ENCODE results near the gene DUSP22.
A peak's percentile ranks its signal among the peaks of the same experiment; 100 is the strongest.

Gene DUSP22

GRCh38 chr6:329888-330691, 37.8 kb downstream of the DUSP22 start:
- DNase-seq (ENCODE audit: low read depth): no peak
- H3K4me1 ChIP-seq (ENCODE audit: control insufficient read depth, insufficient read depth, low read length): peaks cover 25% of the 10 kb centered on the region
- peaks cover 21% of the 10 kb centered on the region for H3K27me3 ChIP-seq (replicated peaks; ENCODE audit: control insufficient read depth, insufficient read depth, low read length)
- no peak overlapping the region for H3K4me3 ChIP-seq (ENCODE audit: low read length)
- H3K9me3 ChIP-seq (ENCODE audit: control insufficient read depth, low read length): no peaks in the 10 kb centered on the region
- peaks cover 4% of the 10 kb centered on the region for H3K36me3 ChIP-seq (ENCODE audit: control insufficient read depth, insufficient read depth, low read length, severe bottlenecking)
- H3K9ac ChIP-seq (ENCODE audit: low read length): no peak overlapping the region

- H3K36me3 ChIP-seq (ENCODE audit: control insufficient read depth, insufficient read depth, low read length, severe bottlenecking): peaks cover 4% of the 10 kb centered on the region
- H3K9ac ChIP-seq (ENCODE audit: low read length): no peak overlapping the region
- peaks cover 25% of the 10 kb centered on the region for H3K4me1 ChIP-seq (ENCODE audit: control insufficient read depth, insufficient read depth, low read length)
- H3K9me3 ChIP-seq (ENCODE audit: control insufficient read depth, low read length): no peaks in the 10 kb centered on the region
- peaks cover 21% of the 10 kb centered on the region for H3K27me3 ChIP-seq (replicated peaks; ENCODE audit: control insufficient read depth, insufficient read depth, low read length)
- no peak overlapping the region for H3K4me3 ChIP-seq (ENCODE audit: low read length)
- DNase-seq (ENCODE audit: low read depth): no peak
Observed at GRCh38 chr6:330948-331347, 38.7 kb downstream of the DUSP22 start.

- no peak overlapping the region for H3K9ac ChIP-seq (ENCODE audit: low read length)
- H3K36me3 ChIP-seq (ENCODE audit: control insufficient read depth, insufficient read depth, low read length, severe bottlenecking): peaks cover under 1% of the 10 kb centered on the region
- H3K4me1 ChIP-seq (ENCODE audit: control insufficient read depth, insufficient read depth, low read length): peaks cover 25% of the 10 kb centered on the region
- H3K9me3 ChIP-seq (ENCODE audit: control insufficient read depth, low read length): no peaks in the 10 kb centered on the region
- H3K4me3 ChIP-seq (ENCODE audit: low read length): no peak overlapping the region
- DNase-seq (ENCODE audit: low read depth): no peak
- peaks cover 17% of the 10 kb centered on the region for H3K27me3 ChIP-seq (replicated peaks; ENCODE audit: control insufficient read depth, insufficient read depth, low read length)
Observed at GRCh38 chr6:331622-332521, 39.6 kb downstream of the DUSP22 start.

DNA sequence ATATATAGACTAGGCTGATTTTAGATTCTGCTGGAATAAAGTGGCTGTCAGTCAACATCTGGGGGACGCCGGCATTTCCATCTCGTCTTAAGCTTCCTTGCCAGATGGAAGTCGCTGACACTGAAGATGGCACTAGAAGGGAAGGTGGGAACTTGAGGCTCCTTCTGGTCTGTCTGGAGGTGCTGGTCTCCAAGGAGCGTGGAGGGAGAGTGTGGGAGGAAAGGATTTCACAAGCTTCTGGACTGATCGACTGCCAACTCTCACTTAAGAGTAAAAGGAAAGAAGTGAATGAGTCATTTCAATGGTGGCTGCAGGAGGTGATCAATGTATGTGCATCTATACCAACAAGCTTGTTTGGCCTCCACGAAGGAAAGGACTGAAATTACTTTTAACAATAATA, 40.4 kb downstream of the DUSP22 start:
- no peaks in the 10 kb centered on the region for H3K9me3 ChIP-seq (ENCODE audit: control insufficient read depth, low read length)
- peaks cover 18% of the 10 kb centered on the region for H3K4me1 ChIP-seq (ENCODE audit: control insufficient read depth, insufficient read depth, low read length)
- no peaks in the 10 kb centered on the region for H3K36me3 ChIP-seq (ENCODE audit: control insufficient read depth, insufficient read depth, low read length, severe bottlenecking)
- DNase-seq (ENCODE audit: low read depth): peak; percentile 44
- peaks cover 22% of the 10 kb centered on the region for H3K27me3 ChIP-seq (replicated peaks; ENCODE audit: control insufficient read depth, insufficient read depth, low read length)
- H3K9ac ChIP-seq (ENCODE audit: low read length): no peak overlapping the region
- no peak overlapping the region for H3K4me3 ChIP-seq (ENCODE audit: low read length)

GRCh38 chr6:333379-334002, 41.2 kb downstream of the DUSP22 start:
- no peaks in the 10 kb centered on the region for H3K36me3 ChIP-seq (ENCODE audit: control insufficient read depth, insufficient read depth, low read length, severe bottlenecking)
- no peak overlapping the region for H3K9ac ChIP-seq (ENCODE audit: low read length)
- peaks cover 10% of the 10 kb centered on the region for H3K4me1 ChIP-seq (ENCODE audit: control insufficient read depth, insufficient read depth, low read length)
- H3K4me3 ChIP-seq (ENCODE audit: low read length): no peak overlapping the region
- DNase-seq (ENCODE audit: low read depth): no peak
- peaks cover 26% of the 10 kb centered on the region for H3K27me3 ChIP-seq (replicated peaks; ENCODE audit: control insufficient read depth, insufficient read depth, low read length)
- no peaks in the 10 kb centered on the region for H3K9me3 ChIP-seq (ENCODE audit: control insufficient read depth, low read length)

DNA sequence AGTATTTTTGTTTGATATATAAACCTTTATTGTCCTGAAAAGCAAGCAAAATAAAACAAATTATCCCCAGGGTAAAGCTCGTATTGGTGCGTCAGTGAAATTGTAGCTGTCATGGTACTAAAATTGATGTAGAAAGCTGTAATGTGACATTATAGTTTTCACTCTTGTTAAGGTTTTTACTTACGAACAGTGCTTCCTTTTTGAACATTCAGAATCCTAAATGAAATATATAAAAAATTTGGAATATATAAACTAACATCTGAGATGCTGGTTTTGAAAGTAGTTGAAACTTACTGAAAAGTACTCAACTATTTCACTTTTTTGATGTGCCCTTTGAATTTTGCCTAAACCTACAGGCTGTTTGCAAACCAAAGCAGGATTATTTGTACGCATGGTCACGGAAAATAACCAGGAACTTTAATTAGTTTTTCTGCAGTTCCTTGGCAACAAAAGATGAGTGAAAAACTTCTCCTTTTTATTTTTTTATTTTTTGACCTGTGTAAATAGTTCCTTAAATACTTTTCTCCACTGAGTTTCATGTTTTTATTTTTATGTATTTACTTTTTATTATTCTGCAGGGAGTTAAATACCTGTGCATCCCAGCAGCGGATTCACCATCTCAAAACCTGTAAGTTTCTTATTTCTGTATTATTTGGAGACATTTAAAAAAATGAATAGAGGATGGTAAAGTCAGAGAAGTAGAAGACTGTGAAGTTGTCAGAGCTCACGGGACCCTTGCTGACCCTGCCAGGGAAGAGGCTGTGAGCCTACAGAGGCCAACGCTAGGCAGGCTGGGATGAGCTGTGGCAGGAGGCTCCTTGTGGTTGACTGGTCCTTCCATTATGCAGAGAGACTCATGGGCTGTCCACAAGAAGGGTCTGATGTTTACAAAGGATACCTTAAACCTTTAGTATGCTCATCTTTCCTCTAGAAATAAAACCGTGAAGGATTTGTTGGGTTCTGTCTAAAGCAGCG, 42.5 kb downstream of the DUSP22 start:
- no peaks in the 10 kb centered on the region for H3K36me3 ChIP-seq (ENCODE audit: control insufficient read depth, insufficient read depth, low read length, severe bottlenecking)
- no peak for DNase-seq (ENCODE audit: low read depth)
- H3K4me1 ChIP-seq (ENCODE audit: control insufficient read depth, insufficient read depth, low read length): peaks cover 15% of the 10 kb centered on the region
- H3K9me3 ChIP-seq (ENCODE audit: control insufficient read depth, low read length): no peaks in the 10 kb centered on the region
- no peak overlapping the region for H3K9ac ChIP-seq (ENCODE audit: low read length)
- H3K4me3 ChIP-seq (ENCODE audit: low read length): no peak overlapping the region
- peaks cover 26% of the 10 kb centered on the region for H3K27me3 ChIP-seq (replicated peaks; ENCODE audit: control insufficient read depth, insufficient read depth, low read length)

GRCh38 chr6:335572-335971, 43.3 kb downstream of the DUSP22 start:
- Histone ChIP-seq H3K9ac (ENCODE audit: low read length) (no peak overlapping the region), H3K4me3 (ENCODE audit: low read length) (no peak overlapping the region), H3K4me1 (ENCODE audit: control insufficient read depth, insufficient read depth, low read length) (peaks cover 15% of the 10 kb centered on the region), H3K36me3 (ENCODE audit: control insufficient read depth, insufficient read depth, low read length, severe bottlenecking) (no peaks in the 10 kb centered on the region), H3K27me3 (replicated peaks; ENCODE audit: control insufficient read depth, insufficient read depth, low read length) (peaks cover 21% of the 10 kb centered on the region), H3K9me3 (ENCODE audit: control insufficient read depth, low read length) (no peaks in the 10 kb centered on the region)
- DNase-seq (ENCODE audit: low read depth): no peak

DNA sequence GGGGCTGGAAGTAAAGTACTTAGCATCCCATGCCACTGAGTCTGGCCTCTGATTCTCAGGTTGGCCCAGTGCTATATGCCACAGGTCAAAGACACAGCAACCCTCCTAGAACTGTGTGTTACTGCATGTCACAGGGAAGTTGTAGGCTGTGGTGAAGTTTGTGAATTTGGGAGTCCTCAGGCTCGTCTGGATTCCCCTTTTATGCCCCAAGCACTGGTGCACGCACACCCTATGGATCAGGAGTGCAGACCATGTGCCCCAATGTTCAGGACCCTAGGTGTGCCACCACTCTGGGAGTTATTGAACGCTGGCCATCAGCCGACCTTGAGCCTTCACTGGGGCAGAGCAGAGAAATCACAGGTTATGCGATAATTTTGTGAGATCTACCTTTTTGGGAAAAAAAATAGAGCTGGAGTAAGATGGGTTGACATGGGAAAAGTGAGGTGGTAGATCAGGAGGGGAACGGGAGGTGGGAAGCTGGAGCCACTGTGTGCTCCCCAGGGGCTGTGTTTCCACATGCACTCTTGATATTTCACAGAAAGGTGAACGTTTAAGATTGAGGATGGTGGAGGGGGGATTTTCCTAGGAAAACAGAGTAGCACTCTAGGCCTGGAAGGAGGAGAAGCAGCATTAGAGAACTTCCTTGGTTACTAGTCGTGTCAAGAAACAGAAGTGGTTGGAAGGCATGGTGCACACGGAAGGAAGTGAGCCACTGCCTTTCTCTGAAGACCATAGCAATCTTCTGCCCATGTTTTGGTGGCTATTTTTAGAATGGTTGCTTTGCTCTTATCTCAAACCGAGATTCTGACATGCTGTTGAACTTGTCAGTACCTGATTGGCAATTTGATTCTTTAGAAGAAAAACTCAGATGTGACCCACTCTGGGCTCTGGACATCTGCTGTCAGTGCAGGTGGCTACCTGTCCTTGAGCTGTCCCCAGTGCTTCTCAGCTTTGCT, 44.1 kb downstream of the DUSP22 start:
- Histone ChIP-seq H3K36me3 (ENCODE audit: control insufficient read depth, insufficient read depth, low read length, severe bottlenecking) (no peaks in the 10 kb centered on the region), H3K9ac (ENCODE audit: low read length) (no peak overlapping the region), H3K4me3 (ENCODE audit: low read length) (no peak overlapping the region), H3K9me3 (ENCODE audit: control insufficient read depth, low read length) (no peaks in the 10 kb centered on the region), H3K27me3 (replicated peaks; ENCODE audit: control insufficient read depth, insufficient read depth, low read length) (peaks cover 19% of the 10 kb centered on the region), H3K4me1 (ENCODE audit: control insufficient read depth, insufficient read depth, low read length) (peaks cover 15% of the 10 kb centered on the region)
- no peak for DNase-seq (ENCODE audit: low read depth)

DNA sequence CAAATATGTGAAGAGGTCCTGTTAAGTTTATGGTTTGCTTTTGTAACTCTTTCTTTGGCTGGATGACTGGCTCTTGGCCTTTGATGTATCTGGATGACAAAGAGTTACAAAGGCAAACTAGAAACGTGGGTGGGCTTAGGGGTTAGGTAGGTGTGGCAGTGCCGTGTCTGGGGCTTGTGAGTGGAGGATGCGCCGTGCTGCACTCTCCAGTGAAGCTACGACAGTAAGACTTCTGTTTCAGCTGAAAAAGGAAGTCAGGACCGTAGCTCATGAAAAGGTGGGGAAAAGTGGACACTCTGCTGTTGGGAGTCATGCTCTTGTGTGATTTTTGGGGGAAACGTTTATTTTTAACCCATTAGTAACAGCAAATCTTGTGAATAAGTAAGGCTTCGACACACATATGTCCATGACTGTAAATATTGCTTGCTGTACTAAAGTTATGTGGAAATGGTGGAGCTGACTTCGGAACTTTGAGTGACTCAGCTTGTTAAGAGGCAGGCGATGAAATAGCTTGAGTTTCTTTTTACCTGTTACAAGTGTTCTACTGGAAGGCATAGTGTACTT, 45.6 kb downstream of the DUSP22 start:
- Histone ChIP-seq H3K9ac (ENCODE audit: low read length) (no peak overlapping the region), H3K4me1 (ENCODE audit: control insufficient read depth, insufficient read depth, low read length) (peaks cover 10% of the 10 kb centered on the region), H3K4me3 (ENCODE audit: low read length) (no peak overlapping the region), H3K9me3 (ENCODE audit: control insufficient read depth, low read length) (no peaks in the 10 kb centered on the region), H3K36me3 (ENCODE audit: control insufficient read depth, insufficient read depth, low read length, severe bottlenecking) (no peaks in the 10 kb centered on the region), H3K27me3 (replicated peaks; ENCODE audit: control insufficient read depth, insufficient read depth, low read length) (peaks cover 12% of the 10 kb centered on the region)
- DNase-seq (ENCODE audit: low read depth): no peak

All from adipocyte (in vitro differentiated cells).